HG03039 (cell line): ENCODE data around the gene FAM98C.
"Not testable (repeated sequence)": the region's sequence is repeated elsewhere in the genome, so short reads cannot be mapped to it uniquely, and the experiment has no call there.

ENCODE experiments used
- ATAC-seq: cut with Tn5 transposase; IDR thresholded peaks from one replicate; pipeline ENCODE4 v1.9.1; 2021; ENCODE audit warnings: mild to moderate bottlenecking, moderate library complexity; ENCODE audit not compliant: unreplicated experiment

Gene FAM98C

DNA sequence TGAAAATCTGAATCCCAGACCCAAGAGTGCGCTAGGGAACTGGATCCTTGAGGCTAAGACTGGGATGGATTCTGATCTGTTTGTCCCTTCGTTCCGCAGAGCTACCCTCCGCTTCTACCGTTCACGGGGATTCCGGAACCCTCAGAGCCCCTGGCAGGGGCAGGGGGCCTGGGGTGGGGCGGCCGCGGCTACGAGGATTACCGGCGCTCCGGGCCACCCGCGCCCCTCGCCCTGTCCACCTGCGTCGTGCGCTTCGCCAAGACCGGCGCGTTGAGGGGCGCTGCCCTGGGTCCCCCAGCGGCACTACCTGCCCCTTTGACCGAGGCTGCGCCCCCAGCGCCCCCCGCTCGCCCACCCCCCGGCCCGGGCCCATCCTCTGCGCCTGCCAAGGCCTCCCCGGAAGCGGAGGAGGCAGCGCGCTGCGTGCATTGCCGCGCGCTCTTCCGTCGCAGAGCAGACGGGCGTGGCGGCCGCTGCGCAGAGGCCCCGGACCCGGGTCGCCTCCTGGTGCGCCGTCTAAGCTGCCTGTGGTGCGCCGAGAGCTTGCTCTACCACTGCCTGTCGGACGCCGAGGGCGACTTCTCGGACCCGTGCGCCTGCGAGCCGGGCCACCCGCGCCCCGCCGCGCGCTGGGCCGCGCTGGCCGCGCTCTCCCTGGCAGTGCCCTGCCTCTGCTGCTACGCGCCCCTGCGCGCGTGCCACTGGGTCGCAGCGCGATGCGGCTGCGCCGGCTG, 7.3 kb upstream of the FAM98C start:
- ATAC-seq = no peak

DNA sequence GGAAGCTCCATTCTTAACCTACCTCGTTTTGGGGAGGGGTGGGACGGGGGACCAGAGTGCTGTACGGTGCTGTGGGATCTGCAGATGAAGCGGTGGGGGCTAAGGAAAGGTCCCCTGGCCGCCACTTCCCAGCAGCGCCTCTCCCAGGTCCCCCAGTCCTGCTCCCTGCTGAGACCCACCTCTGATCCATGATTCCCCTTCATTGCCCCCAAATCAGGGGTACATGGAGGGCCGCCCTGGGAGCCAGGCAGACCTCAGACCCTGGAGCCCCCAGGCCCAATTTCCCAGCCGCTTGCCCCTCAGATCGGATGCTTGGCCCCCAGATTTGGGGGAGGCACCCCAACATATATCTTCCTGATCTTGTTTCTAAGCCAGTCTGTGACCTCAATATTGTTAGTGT, 3.8 kb upstream of the FAM98C start:
- no peak for ATAC-seq

DNA sequence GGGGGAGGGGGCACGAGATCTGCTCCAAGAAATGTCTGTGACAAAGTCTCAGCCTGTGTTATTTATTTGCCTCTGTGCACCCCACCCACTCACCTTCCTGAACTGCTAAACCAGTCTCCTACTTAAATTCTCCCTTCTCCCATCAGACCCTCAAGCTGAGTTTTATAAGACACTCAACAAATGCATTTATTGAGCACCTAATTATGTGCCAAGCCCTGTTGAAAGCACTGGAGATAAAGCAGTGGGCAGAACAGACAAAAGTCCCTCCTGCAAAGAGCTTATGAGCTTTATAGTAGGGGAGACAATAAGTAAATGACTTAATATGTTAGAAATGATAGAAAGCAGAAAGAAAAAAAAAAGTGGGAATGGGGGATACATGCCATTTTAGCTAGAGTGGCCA, 3.4 kb upstream of the FAM98C start:
- no peak for ATAC-seq

DNA sequence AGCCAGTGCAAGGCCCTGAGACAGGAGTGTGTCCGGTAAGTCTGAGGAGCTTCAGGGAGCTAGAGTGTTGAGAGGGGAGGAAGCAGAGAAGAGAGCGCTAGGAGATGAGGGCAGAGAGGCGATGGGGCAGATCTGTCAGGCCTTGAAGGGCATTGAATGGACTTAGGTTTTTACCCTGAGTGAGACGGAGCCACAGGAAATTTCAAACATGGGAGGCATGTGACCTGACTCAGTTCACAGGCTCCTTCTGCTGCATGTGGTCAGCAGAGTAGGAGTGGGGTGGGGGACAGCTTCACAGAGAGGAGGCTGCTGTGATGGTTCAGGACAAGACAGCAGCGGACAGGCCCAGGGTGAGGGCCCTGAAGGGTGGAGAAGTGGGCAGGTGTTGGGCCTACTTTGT, 2.5 kb upstream of the FAM98C start:
- ATAC-seq = no peak

DNA sequence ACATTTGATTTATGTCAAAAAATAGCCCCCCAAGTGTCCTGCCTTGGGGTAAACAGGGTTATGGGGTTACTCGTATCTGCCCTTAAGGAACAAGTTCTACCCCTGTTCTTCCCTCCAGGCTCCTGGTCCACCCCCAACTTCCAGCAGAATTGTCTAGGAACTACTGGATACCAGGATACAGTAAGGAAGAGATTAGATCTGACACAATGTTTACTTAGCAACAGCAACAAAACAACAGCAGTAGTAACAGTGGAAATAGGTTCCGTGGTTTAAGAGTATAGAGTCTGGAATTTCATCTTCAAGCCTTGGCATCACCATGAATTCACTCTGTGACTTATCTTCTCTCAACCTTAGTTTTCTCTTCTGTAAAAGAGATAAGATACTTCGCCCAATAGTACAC, 1.7 kb upstream of the FAM98C start:
- no peak for ATAC-seq

DNA sequence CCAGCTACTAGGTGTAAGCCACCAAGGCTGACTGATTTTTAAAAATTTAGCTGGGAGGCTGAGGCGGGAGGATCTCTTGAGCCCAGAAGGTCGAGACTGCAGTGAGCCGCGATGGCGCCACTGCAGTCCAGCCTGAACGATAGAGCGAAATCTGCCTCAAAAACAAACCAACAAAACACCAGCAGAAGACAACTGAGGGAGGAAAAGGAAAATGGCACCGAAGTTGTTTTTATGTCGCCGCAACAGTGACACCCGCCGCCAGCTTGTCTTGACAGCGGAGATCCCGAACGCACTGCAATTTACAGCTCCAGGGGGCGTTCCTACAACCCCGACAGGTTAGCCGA, 298 bp upstream of the FAM98C start:
- ATAC-seq = no peak

DNA sequence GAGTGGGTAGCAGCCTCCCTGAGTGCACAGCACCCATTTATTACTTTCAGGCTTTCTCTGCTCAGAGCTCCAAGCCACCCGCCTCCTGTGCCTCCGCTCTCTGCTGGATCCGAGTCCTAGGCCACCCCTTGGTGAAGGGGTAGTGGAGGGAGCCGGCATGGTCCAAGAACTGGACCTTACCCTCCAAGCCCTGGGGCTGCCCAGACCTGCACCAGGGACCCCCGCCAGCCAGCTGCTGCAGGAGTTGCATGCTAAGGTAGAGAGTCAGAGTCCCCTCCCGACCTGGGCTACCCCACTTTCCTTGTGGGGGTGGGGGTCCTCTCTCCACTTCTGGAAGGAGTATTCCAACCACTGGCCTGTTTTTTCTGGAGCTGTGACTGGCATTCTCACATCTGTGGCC, 2.0 kb downstream of the FAM98C start:
- ATAC-seq = no peak

DNA sequence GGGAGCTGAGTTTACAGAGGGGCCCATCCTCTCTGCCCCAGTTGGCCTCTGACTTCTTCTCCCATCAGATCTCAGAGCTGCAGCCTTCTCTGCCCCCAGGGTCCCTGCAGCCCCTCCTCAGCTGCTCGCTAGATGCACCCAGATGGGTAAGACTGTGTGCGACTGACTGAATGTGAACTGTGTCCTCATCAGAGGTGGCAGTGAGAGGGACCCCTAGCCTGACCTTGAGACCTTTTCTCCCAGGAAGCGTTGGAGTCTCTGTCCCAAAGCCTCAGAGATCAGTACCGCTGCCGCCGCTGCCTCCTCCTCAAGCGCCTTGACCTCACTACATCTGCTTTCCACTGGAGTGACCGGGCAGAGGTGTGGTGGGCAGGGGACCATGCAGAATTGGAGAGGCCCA, 2.4 kb downstream of the FAM98C start:
- ATAC-seq = no peak

DNA sequence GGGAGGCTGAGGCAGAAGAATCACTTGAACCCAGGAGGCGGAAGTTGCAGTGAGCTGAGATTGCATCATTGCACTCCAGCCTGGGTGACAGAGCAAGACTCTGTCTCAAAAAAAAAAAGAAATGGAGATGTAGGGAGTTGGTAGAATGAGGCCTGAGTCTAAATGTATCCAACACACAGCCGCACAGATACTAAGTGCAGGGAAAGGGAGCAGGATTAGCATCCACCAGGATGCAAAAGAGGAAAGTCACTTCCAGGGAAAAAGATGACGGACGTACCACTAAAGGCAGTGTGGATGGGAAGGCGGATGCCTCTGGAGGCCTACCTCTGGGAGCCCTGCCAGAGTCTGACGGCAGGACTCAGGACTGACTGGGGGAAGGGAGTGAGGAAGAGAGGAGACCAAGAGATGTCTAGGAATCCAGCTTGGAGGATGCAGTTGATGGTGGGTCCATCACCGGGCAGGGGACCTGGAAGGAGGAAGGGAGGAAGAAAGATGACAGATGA, 6.8 kb downstream of the FAM98C start:
- no peak for ATAC-seq

DNA sequence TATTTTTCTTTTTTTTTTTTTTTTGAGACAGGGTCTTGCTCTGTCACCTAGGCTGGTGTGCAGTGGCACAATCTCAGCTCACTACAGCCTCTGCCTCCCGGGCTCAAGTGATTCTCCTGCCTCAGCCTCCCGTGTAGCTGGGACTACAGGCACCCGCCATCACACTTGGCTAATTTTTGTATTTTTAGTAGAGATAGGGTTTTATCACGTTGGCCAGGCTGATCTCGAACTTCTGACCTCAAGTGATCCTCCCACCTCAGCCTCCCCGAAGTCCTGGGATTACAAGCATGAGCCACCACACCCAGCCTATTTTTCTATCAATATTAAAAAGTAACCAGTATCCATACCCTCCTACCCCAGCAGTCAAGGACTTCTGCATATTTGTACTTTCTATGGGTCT, 7.5 kb downstream of the FAM98C start:
- not testable (repeated sequence) for ATAC-seq

DNA sequence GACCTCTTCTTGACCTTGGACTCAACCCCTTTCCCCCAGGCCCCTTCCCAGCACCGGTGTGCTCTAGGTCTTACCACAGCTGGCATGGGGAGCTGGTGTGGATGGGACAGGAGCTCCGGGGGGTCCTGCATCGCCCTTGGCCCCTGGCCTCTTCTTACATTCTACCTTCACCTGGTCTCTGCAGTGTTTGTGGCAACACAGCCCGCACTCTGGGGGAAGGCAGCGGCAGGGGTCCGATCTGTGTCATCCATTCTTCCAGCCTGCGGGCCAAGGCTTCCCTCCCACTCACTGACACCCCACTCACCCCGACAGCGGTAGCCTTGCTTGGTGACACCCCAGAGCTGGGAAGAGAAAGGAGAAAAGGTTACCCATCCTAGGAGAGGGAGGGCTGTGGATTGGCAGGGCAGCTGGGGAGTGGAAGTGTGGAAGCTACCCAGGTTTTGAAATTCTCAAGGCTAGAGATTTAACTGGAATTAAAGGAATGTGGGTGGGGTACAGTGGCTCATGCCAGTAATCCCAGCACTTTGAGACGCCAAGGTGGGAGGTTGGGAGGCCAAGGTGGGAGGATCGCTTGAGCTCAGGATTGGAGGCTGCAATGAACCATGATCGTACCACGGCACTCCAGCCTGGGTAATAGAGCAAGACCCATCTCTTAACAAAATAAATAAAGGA, 8.3 kb downstream of the FAM98C start:
- no peak for ATAC-seq

DNA sequence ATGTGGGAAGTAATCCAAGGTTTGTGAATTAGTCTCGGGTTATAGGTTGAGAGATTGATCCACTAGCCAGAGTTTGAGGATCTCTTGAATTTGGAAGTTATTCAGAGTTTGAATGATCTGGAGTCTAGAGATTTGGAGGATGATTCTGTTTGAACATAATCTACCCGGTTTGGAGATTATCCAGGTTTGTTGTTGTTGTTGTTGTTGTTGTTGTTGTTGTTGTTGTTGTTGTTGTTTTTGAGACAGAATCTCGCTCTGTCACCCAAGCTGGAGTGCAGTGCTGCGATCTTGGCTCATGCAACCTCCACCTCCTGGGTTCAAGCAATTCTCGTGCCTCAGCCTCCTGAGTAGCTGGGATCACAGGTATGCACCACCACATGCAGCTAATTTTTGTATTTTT, 9.0 kb downstream of the FAM98C start:
- not testable (repeated sequence) for ATAC-seq

DNA sequence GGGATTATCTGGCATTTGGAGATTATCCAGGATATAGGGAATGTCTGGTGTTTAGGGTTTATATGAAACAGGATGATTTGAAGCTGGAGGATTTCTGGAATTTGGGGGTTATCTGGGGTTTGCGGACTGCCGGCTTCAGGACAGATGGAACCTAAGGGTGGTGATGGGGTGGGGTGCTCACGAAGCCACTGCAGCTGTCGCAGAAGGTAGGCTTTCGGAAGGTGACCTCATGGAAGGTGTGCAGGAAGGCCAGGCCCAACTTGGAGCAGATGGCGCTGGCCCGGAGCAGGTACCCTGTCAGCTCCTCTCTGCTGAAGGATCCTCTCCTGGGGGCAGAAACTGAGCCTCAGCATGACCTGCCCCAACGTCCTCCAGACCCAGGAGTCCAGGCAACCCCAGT, 9.6 kb downstream of the FAM98C start:
- no peak for ATAC-seq

DNA sequence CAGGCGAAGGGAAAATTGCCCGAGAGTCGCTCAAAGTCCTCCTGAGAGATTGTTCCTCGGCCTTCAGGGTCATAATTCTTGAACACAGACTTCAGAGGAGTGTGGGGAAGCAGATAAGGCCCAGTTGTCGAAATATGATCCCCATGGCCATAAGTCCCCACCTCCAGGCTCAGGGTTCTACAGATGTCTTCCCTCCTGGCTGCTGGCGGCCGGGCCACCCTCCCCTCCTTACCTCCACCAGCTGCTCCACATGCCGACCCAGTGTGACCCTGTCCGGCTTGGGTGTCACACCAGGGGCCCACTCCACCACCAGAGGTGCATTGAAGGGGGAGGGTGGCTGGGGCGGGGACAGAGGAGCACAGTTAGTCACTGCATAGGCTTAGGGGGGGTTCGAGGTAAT, 10.1 kb downstream of the FAM98C start:
- ATAC-seq = no peak

DNA sequence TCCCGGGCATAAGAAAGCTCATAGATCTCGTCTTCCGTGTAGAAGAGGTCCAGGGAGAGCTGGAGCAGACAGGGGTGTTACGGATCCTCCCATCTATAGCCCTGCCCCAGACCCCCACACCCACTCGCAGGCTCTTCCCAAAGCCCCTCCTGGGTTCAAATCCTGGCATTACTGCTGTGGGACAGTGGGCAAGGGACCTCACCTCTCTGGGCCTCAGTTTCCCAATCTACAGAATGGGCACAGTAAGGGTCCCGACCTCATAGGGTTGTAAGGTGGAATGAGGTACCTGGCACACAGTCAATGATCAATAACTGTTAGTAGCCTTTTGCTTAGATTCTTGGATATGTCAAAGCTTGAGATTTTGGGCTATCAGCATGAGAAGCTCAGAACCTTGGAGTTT, 10.5 kb downstream of the FAM98C start:
- no peak for ATAC-seq

DNA sequence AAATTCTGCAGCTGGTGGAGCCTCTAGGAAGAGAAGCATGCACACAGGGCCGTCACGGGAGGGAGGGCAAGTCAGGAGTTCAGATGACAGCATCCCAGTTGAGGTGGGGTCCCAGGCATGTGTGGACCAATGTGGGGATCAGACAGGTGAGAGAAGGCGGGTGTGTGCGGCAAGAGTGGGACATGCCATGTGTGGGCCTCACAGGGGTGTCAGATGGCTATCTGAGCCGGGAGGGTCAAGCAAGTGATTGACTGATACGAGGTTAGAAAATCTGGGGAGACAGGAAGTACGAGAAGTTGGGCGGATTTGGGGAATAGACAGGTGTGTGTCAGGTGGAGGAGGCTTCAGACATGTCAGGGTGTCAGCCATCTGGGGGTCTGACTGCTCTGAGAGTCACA, 14.3 kb downstream of the FAM98C start:
- ATAC-seq = no peak

DNA sequence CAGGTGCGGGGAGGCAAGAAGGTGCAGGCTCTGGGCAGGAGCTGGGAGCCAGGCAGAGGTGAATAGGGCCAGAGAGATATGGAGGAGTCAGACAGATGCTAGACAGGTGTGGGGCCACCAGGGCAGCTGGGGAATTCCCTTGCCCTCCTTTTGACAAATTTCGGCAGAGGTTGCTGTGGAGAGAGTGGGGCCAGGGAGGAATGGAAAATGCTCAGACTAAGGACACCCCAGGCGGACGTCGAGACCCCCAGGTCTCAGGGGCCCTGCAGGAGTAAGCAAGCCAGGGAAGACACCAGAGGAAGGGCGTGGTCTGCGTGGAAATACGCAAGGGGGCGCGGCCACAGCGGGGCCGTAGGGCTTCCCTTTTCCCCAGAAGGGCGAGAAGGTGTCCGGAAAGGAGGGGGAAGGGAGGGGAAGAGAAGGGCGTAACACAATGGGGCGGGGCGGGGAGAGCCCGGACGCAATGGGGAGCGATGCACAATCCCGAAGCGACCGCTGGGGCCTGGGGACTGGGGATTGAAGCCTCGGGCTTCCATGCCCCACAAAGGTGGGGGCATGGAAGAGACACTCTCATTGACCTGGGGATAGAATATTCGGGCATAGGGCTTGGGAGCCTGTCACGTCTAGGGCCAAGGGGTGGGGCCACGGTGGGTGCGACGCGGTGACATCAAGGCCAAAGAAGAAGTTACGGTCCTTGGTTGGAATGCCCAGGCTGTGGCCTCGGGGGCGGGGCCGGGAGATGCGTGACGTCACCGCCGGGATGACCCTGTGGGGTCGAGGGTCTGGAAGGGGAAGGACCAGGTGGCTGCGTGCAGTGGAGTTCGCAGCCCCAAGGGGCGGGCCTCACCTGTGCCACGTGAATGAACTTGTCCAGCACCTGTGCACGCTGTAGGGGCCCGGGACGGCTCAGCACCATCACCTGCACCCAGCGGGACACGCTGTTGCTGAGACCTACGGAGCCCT, 14.9 kb downstream of the FAM98C start:
- no peak for ATAC-seq

DNA sequence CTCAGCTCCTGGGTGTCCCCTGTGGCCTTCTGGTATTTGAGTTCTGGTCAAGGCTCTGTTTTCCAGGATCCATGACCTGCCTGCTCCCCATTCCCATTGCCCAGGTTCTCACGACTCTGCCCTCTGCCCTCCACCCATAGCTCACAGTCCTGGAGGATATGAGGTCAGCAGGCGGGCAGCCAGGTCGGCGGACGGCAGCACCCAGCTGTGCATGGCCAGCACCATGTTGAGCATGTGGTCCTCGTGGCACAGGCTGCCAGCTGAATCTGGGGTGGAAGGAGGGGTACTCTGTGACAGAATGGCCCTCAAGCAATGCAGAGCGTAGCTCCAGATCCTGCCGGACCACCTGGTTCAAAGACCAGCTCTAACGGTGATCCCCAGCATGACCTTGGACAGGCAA, 18.0 kb downstream of the FAM98C start:
- no peak for ATAC-seq

DNA sequence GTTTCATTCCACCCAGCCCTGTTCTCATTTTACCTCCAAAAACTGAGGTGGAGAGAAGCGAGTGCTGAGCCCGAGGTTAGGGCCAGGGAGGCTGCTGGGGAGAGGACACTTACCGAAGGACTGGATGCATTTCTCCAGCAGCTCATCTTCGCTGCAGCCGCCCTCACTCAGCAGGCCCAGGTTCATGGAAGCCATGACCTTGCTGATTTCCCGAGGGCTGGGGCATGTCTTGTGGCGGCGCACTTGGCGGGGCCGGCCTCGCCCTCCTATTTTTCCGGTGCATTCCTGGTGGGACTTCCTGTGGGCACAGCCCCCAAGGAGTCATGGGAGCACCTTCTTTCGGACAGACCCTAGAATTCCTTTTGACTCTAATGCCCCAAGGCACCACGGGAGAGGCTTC, 19.0 kb downstream of the FAM98C start:
- no peak for ATAC-seq

DNA sequence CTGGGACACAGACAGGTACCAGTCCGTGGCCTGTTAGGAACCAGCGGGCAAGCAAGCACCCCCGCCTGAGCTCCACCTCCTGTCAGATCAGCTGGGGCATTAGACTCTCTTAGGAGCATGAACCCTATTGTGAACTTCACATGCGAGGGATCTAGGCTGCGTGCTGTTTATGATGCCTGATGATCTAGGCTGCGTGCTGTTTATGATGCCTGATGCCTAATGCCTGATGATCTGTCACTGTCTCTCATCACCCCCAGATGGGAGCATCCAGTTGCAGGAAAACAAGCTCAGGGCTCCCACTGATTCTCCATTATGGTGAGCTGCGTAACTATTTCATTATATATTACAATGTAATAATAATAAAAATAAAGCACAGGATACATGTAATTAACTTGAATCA, 19.5 kb downstream of the FAM98C start:
- ATAC-seq = no peak

DNA sequence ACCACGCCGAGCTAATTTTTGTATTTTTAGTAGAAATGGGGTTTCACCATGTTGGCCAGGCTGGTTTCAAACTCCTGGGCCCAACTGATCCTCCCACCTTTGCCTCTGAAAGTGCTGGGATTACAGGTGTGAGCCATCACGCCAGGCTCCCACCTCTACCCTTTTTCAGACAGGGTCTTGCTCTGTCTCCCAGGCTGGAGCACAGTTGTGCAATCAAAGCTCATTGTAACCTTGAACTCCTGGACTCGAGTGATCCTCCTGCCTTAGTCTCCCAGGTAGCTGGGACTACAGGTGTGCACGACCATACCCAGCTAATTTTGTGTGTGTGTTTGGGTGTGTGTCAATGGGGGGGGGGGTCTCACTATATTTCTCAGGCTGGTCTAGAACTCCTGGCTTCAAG, 21.4 kb downstream of the FAM98C start:
- no peak for ATAC-seq
